KMS-11 (cell line): Measurements from ENCODE around the gene IL32.

Experiments used
- H2AFZ ChIP-seq: fragments of 200-600 bp; sonication (generic); 2 replicates; pipeline ENCODE4 v1.6.1; 2016; ENCODE audit warnings: antibody characterized with exemption, mixed run types, low read depth
- H3K27ac ChIP-seq: fragments of 200-600 bp; sonication (generic); 2 replicates; pipeline ENCODE4 v1.6.1; 2016; ENCODE audit warnings: mild to moderate bottlenecking, mixed run types
- H3K27me3 ChIP-seq: fragments of 200-600 bp; sonication (generic); 2 replicates; pipeline ENCODE4 v1.6.1; 2017; ENCODE audit warnings: mild to moderate bottlenecking, low read depth, mixed run types, moderate library complexity; ENCODE audit not compliant: insufficient read depth
- H3K36me3 ChIP-seq: fragments of 200-600 bp; sonication (generic); 2 replicates; pipeline ENCODE4 v1.6.1; 2017; ENCODE audit warnings: mild to moderate bottlenecking, mixed run types; ENCODE audit not compliant: insufficient read depth
- H3K4me1 ChIP-seq: fragments of 200-600 bp; sonication (generic); 2 replicates; pipeline ENCODE4 v1.6.1; 2016; ENCODE audit warnings: mild to moderate bottlenecking, low read depth, mixed run types; ENCODE audit not compliant: poor library complexity, severe bottlenecking
- H3K4me2 ChIP-seq: fragments of 200-600 bp; sonication (generic); 2 replicates; pipeline ENCODE4 v1.7.0; 2016; ENCODE audit warnings: mild to moderate bottlenecking, mixed run types
- H3K4me3 ChIP-seq: fragments of 200-600 bp; sonication (generic); IDR thresholded peaks from 2 replicates; pipeline ENCODE4 v1.6.1; 2017; ENCODE audit warnings: low read depth, low read length, mixed read lengths; ENCODE audit not compliant: insufficient read depth
- H3K79me2 ChIP-seq: fragments of 200-600 bp; sonication (generic); 2 replicates; pipeline ENCODE4 v1.6.1; 2016; ENCODE audit warnings: low read depth, mixed run types; ENCODE audit not compliant: insufficient read depth
- H3K9ac ChIP-seq: fragments of 200-600 bp; sonication (generic); 2 replicates; pipeline ENCODE4 v1.6.1; 2016; ENCODE audit warnings: mild to moderate bottlenecking, mixed run types
- H4K20me1 ChIP-seq: fragments of 200-600 bp; sonication (generic); 2 replicates; pipeline ENCODE4 v1.6.1; 2016; ENCODE audit warnings: mild to moderate bottlenecking, mixed run types; ENCODE audit not compliant: insufficient read depth
- TF ChIP-seq, protein P1 (sequence below): fragments of 200-600 bp; sonication (generic); conservative IDR thresholded peaks from 2 replicates; pipeline ENCODE4 v1.6.1; 2017; ENCODE audit warnings: low read depth, mild to moderate bottlenecking, antibody characterized with exemption, low read length, moderate library complexity, mixed read lengths

The IL32 gene

DNA sequence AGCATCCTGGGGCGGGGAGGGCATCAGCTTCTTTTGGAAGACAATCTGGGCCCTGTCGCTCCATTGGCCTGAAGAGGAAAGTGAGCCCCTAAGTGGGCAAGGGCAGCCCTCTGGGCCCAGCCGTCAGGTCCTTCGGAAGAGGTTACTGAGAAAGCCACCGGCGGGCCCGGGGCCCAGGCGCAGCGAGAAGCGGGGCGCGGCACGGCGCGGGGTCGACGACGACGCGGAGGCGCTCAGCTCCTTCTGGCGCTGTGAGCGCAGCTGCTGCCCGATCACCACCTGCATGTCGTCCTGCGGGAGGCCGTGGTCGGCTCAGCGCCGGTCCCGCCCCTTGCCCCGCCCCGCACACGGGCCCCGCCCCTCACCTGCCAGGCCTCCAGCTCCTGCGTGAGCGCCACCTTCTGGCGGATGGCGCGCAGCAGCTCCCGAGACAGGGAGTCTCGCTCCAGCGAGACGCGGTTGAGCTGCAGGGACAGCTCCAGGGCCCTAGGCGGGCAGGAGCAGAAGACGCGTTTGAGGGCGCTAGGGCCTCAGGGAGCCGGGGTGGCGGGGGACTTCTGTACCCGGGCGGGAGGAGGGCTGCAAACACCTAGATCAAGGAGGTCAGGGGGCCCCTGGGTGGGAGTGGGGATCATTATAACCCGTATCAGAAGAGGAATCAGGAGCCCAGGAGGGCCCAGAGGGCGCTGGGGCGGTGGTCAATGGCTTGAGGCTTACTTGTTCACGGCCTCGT is 37.3 kb upstream of the IL32 start:
- Histone ChIP-seq H3K4me3 (no peak overlapping the region), H3K27me3 (peaks cover 48% of the 10 kb centered on the region), H3K27ac (no peak overlapping the region), H2AFZ (peak overlapping the region; percentile 29; the same call in 1 of the 2 replicates), H3K4me1 (peaks cover 30% of the 10 kb centered on the region), H3K9ac (no peak overlapping the region), H3K4me2 (peak overlapping the region; percentile 82), H4K20me1 (no peaks in the 10 kb centered on the region), H3K36me3 (no peaks in the 10 kb centered on the region), H3K79me2 (no peaks in the 10 kb centered on the region)
- TF ChIP-seq, protein P1, sequence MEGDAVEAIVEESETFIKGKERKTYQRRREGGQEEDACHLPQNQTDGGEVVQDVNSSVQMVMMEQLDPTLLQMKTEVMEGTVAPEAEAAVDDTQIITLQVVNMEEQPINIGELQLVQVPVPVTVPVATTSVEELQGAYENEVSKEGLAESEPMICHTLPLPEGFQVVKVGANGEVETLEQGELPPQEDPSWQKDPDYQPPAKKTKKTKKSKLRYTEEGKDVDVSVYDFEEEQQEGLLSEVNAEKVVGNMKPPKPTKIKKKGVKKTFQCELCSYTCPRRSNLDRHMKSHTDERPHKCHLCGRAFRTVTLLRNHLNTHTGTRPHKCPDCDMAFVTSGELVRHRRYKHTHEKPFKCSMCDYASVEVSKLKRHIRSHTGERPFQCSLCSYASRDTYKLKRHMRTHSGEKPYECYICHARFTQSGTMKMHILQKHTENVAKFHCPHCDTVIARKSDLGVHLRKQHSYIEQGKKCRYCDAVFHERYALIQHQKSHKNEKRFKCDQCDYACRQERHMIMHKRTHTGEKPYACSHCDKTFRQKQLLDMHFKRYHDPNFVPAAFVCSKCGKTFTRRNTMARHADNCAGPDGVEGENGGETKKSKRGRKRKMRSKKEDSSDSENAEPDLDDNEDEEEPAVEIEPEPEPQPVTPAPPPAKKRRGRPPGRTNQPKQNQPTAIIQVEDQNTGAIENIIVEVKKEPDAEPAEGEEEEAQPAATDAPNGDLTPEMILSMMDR = peak; percentile 65

DNA sequence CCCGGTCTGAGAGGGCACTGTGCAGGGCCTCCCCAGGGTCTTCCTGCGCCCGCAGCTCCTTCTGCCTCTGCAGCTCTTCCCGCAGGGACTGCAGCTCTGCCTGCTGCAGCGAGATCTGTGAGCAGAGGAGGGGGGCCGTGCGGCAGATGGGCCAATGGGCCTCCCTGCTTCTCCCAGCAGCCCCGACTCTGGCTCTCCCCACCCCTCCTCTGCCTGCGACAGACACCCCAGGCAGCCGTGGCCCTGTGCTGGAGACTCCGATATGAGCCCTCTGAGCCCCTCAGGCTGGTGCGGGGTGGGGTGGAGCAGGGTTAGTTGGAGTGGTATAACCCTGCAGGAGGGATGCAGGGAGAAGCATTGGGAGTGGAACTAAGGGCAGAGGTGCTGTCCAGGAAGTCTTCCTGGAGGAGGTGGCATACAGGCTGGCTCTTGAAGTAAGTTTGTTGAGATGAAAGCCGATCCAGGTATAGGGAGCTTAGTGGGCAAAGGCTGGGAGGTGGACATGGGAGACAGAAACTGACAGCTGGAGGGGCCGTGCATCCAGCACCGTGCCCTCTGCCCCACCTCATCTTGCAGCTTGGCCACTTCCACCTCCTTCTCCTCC is 36.6 kb upstream of the IL32 start:
- TF ChIP-seq, protein P1 = no peak
- Histone ChIP-seq H3K27ac (no peak overlapping the region), H3K79me2 (no peaks in the 10 kb centered on the region), H3K4me3 (no peak overlapping the region), H3K4me1 (peaks cover 36% of the 10 kb centered on the region), H3K9ac (no peak overlapping the region), H3K4me2 (no peak overlapping the region), H2AFZ (no peak overlapping the region), H3K27me3 (peaks cover 55% of the 10 kb centered on the region), H3K36me3 (no peaks in the 10 kb centered on the region), H4K20me1 (no peaks in the 10 kb centered on the region)

DNA sequence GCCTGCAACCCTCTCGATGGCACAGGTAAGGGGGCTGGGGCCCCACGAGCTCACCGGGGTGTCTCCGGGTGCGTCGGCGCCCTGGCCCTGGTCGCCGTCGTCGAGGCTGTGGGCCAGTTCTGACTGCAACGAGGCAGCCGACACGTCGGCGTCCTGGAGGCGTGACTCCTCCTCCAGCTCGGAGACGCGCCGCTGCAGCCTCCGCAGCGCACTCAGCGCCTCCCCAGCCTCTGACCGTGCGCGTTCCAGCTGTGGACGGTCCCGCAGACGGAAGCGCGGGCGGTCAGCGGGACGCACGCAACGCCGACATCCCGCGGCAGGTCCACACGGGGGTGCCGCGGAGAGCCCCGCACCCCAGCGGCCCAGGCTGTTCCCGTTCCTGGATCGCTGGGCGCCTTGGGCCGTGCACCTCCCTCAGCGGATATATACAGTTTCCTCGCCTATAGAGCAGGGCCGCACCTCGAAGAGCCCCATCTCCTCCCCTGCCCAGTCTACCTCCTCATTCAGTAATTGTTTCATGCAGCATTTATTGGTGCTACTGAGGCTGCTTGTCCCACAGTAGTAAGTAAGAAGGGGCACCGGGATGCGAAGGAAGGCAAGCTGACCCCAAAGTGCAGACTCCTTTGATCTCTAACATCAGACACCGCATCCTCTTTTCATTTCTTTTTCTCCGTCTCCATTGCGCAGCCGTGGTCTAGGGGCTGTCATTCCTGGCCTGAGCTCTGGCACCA is 35.8 kb upstream of the IL32 start:
- Histone ChIP-seq H4K20me1 (no peaks in the 10 kb centered on the region), H3K79me2 (no peaks in the 10 kb centered on the region), H3K4me3 (no peak overlapping the region), H2AFZ (no peak overlapping the region; the same call in 1 of the 2 replicates), H3K27me3 (peaks cover 62% of the 10 kb centered on the region), H3K4me1 (peaks cover 35% of the 10 kb centered on the region), H3K4me2 (no peak overlapping the region; the same call in 1 of the 2 replicates), H3K9ac (no peak overlapping the region), H3K36me3 (no peaks in the 10 kb centered on the region), H3K27ac (no peak overlapping the region)
- TF ChIP-seq, protein P1 = no peak

DNA sequence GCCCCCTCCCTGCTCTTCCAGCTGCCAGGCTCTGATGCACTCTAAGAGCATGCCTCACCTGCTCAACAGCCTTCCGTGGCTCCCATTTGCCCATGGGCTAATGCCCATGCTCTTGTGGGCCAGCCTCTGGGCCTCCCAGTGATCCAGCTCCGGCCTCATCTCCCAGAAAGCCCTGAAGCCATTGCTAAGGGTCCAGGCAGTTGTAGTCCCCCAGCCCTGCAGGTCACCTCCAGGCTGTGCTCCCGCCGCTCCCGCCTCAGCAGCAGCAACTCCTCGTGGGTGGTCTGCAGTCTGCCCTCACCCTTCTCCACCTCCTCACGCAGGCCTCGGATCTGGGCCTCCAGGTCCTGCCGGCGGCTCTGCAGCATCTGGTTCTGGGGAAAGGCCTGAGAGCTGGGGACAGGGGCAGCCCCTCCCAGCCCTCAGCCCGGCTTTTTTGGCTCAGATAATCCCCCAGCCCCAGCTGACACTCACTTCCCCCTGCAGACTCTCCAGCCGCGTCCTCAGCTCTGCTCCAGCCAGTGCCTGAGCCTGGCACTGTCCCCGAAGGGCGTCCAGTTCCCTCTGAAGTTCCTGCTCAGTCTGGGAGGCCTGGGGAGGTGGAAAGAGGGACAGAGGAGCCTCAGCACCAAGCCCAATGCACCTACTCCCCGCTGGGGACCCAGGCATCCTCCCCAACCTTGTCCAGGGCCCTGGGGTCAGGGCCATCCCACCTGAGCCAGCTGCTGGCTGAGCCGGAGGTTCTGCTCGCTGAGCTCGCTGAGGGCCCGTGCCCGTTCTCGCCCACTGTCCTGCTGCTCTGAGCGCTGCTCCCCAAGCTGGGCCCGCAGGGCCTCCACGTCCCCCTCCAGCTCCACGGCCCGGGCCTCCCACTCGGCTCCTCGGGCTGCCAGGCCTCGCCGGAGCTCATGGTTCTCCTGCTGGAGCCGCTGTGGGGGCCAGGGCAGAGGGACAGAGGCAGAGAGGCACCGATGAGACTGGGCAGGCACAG is 34.9 kb upstream of the IL32 start:
- Histone ChIP-seq H3K27me3 (peaks cover 68% of the 10 kb centered on the region), H3K4me2 (no peak overlapping the region), H3K9ac (no peak overlapping the region), H3K79me2 (no peaks in the 10 kb centered on the region), H3K36me3 (no peaks in the 10 kb centered on the region), H4K20me1 (no peaks in the 10 kb centered on the region), H3K4me1 (peaks cover 29% of the 10 kb centered on the region), H2AFZ (no peak overlapping the region), H3K4me3 (no peak overlapping the region), H3K27ac (no peak overlapping the region)
- TF ChIP-seq, protein P1 = no peak
